PC-9 (cell line): ENCODE measurements around the gene ADAT1. TPM values are rescaled to one million over a fixed set of nuclear protein-coding genes. Genes with fewer than 3 reads are reported as not detected.
A peak's percentile ranks its signal among the peaks of the same experiment; 100 is the strongest.

ENCODE experiments used
- BruUV-seq: library from RNA; stranded (reverse); fragments of 400-500 nt; replicated peaks from 2 replicates; lab custom pipeline; 2021; lab: Mats Ljungman, UMichigan
- CTCF ChIA-PET: fragments of 300-600 bp; sonication (Branson Sonifier 250); formaldehyde crosslinking; loops from one replicate; lab custom pipeline; 2022; ENCODE audit warnings: antibody characterized with exemption; lab: Charles Lee
- POLR2A ChIA-PET: fragments of 300-600 bp; sonication (Branson Sonifier 250); formaldehyde crosslinking; loops from one replicate; lab custom pipeline; 2022; ENCODE audit warnings: antibody characterized with exemption; ENCODE audit not compliant: unreplicated experiment; lab: Charles Lee
- DNase-seq, 2 experiments: peaks; one replicate each; pipeline versions ENCODE4 v3.0.0 to v3.0.0-alpha.2; 2015 to 2022; ENCODE audit warnings: mixed read lengths in 1 of 2
- H2AFZ ChIP-seq: fragments of 200-600 bp; sonication (generic); 2 replicates; pipeline ENCODE4 v1.8.1; 2017; ENCODE audit warnings: antibody characterized with exemption
- H3F3A ChIP-seq: fragments of 200-600 bp; sonication (generic); 2 replicates; pipeline ENCODE4 v1.8.1; 2017; ENCODE audit warnings: antibody characterized with exemption, mild to moderate bottlenecking, low read depth; ENCODE audit not compliant: insufficient read depth
- H3K27ac ChIP-seq: fragments of 200-600 bp; sonication (generic); 2 replicates; pipeline ENCODE4 v1.6.1; 2016; ENCODE audit warnings: mixed run types
- H3K27me3 ChIP-seq: fragments of 200-600 bp; sonication (generic); 2 replicates; pipeline ENCODE4 v1.6.1; 2016; ENCODE audit warnings: low read depth, mixed run types; ENCODE audit not compliant: insufficient read depth
- H3K36me3 ChIP-seq: fragments of 200-600 bp; sonication (generic); 2 replicates; pipeline ENCODE4 v1.6.1; 2016; ENCODE audit warnings: low read depth, mixed run types
- H3K4me1 ChIP-seq: fragments of 200-600 bp; sonication (generic); replicated peaks from 2 replicates; pipeline ENCODE4 v1.6.1; 2016; ENCODE audit warnings: mixed run types; ENCODE audit not compliant: insufficient read depth
- H3K4me2 ChIP-seq: fragments of 200-600 bp; sonication (generic); 2 replicates; pipeline ENCODE4 v1.6.1; 2017; ENCODE audit warnings: mixed run types
- H3K4me3 ChIP-seq: fragments of 200-600 bp; sonication (generic); 2 replicates; pipeline ENCODE4 v1.6.1; 2016; ENCODE audit warnings: mixed run types
- H3K79me2 ChIP-seq: fragments of 200-600 bp; sonication (generic); 2 replicates; pipeline ENCODE4 v1.6.1; 2017; ENCODE audit warnings: low read depth, mixed run types
- H3K9me2 ChIP-seq: fragments of 200-600 bp; sonication (generic); 2 replicates; pipeline ENCODE4 v1.8.1; 2017; ENCODE audit warnings: mild to moderate bottlenecking; ENCODE audit not compliant: insufficient read depth
- H3K9me3 ChIP-seq: fragments of 200-600 bp; sonication (generic); 2 replicates; pipeline ENCODE4 v1.8.1; 2016; ENCODE audit warnings: low read depth; ENCODE audit not compliant: insufficient read depth
- H4K20me1 ChIP-seq: fragments of 200-600 bp; sonication (generic); 2 replicates; pipeline ENCODE4 v1.8.1; 2017; ENCODE audit not compliant: insufficient read depth
- EZH2 ChIP-seq: fragments of 200-600 bp; sonication (generic); IDR thresholded peaks from 2 replicates; pipeline ENCODE4 v1.8.0; 2017; ENCODE audit warnings: antibody characterized with exemption, low read depth
- intact Hi-C: fragments of 100-400 bp; cut with micrococcal nuclease; formaldehyde crosslinking; loops from one replicate; pipeline ENCODE4 v1.10.0; 2022; ENCODE audit not compliant: unreplicated experiment
- total RNA-seq: library from RNA; stranded (reverse); gene quantifications from 2 replicates; pipeline ENCODE4 v1.2.3, GENCODE V29; 2021
- TF ChIP-seq, protein P1 (sequence below): fragments of 200-600 bp; sonication (generic); conservative IDR thresholded peaks from 2 replicates; pipeline ENCODE4 v1.6.1; 2017; ENCODE audit warnings: mixed run types, antibody characterized with exemption, mild to moderate bottlenecking, moderate library complexity

Gene ADAT1
- total RNA-seq, 1 experiment from 2014 or later: 66.4 TPM

DNA sequence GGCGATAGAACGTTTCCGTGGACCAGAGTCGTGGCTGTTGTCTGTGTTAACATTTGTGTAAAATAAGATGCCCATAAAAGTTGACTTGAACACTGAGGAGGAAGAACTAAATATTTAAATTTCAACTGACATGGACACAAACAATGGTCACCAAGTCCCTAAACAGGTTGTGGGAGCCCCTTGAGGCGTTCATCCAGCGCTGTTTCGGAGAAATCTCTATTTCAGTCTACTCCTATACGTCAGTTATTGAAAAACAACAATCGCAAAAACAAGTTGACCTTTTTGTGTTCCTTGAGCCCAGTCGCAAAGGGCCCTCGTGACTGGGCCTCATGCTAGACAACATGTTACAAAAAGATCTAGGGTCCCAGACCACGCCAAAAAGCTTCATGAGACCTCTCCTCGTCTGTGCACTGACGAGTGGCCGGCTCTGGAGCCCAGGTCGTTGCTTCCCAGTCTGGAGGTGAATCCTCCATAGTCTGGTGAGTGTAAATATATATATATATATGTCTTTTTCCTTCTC, 66.6 kb downstream of the ADAT1 start:
- H3F3A ChIP-seq: peaks cover 5% of the 10 kb centered on the region
- H3K27ac ChIP-seq: no peak overlapping the region
- H4K20me1 ChIP-seq: no peaks in the 10 kb centered on the region; the same call in 1 of the 2 replicates
- H2AFZ ChIP-seq: peak overlapping the region; percentile 100
- peak overlapping the region; percentile 100 for H3K4me3 ChIP-seq
- peak overlapping the region; percentile 98 for H3K4me2 ChIP-seq
- H3K9me3 ChIP-seq: no peaks in the 10 kb centered on the region
- H3K36me3 ChIP-seq: no peaks in the 10 kb centered on the region
- H3K4me1 ChIP-seq: peaks cover 32% of the 10 kb centered on the region
- BruUV-seq: no TSS peak
- TF ChIP-seq EZH2: no peak
- TF ChIP-seq, protein P1, sequence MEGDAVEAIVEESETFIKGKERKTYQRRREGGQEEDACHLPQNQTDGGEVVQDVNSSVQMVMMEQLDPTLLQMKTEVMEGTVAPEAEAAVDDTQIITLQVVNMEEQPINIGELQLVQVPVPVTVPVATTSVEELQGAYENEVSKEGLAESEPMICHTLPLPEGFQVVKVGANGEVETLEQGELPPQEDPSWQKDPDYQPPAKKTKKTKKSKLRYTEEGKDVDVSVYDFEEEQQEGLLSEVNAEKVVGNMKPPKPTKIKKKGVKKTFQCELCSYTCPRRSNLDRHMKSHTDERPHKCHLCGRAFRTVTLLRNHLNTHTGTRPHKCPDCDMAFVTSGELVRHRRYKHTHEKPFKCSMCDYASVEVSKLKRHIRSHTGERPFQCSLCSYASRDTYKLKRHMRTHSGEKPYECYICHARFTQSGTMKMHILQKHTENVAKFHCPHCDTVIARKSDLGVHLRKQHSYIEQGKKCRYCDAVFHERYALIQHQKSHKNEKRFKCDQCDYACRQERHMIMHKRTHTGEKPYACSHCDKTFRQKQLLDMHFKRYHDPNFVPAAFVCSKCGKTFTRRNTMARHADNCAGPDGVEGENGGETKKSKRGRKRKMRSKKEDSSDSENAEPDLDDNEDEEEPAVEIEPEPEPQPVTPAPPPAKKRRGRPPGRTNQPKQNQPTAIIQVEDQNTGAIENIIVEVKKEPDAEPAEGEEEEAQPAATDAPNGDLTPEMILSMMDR: no peak
- H3K27me3 ChIP-seq: no peaks in the 10 kb centered on the region
- DNase-seq: no peak
- POLR2A ChIA-PET: interaction anchor here (0.7 to 0.8 kb wide), 2 partner anchors 73 to 123 kb away, joined by 3 to 8 read pairs; partner anchors contain the start of gene CFDP1
- peaks cover 9% of the 10 kb centered on the region; the same call in 1 of the 2 replicates for H3K79me2 ChIP-seq
- H3K9me2 ChIP-seq: no peaks in the 10 kb centered on the region
- intact Hi-C loops: loop anchor here (1.0 kb wide), 2 partner anchors 9 to 39 kb away; no protein-coding TSS in a partner anchor
- CTCF ChIA-PET: no interaction called here

DNA sequence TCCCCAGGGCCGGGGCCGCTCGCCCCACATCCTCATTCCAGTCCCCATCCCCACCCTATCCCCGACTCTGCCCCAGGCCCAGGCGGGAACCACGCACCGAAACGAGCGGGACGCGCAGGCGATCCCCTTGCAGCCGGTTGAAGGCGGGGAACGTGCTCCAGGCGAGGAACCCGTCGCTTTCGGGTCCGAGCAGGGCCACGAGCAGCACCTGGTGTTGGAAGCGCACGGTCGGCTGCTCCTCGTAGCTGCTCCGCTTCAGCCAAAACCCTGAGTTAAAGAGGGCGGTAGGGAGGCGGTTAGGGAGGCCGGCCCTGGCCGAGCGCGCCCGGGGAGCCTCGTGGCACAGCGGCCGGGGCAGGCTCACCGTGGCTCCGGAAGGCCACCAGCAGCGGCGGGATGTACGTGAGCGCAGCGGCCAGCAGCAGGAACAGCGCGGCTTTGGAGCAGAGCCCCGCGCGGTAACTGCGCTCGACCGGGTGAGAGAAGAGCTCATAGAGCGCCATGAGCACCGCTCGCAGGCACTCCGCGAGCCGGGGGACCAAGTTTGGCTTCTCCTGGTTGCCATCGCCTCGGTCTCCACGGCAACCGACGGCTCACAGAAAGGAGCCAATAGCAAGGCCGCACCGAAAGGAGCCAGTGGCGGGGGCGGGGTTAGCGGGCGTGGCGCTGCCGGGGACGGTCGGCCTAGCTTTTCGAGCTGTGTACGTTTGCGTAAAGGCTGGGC, 67.2 kb downstream of the ADAT1 start, which contains the start of gene TMEM231:
Gene TMEM231 (minus strand): TSS at position 546 of the 724 bp plus-strand sequence. CDS start 43 bp downstream, at position 503.
- no peaks in the 10 kb centered on the region for H3K9me2 ChIP-seq
- peaks cover 9% of the 10 kb centered on the region; the same call in 1 of the 2 replicates for H3K79me2 ChIP-seq
- peak within 1 kb of the TSS; percentile 58 for H3K27ac ChIP-seq
- no peak for TF ChIP-seq EZH2
- TF ChIP-seq, protein P1: no peak
- POLR2A ChIA-PET: interaction anchor here (0.6 to 0.8 kb wide), 3 partner anchors 73 to 129 kb away, joined by 3 to 8 read pairs (median 5); partner anchors contain the start of gene CFDP1
- peak; percentile 88 to 91 for DNase-seq
- peaks cover 5% of the 10 kb centered on the region for H3F3A ChIP-seq
- peak within 1 kb of the TSS; percentile 100 for H3K4me3 ChIP-seq
- no peaks in the 10 kb centered on the region; the same call in 1 of the 2 replicates for H4K20me1 ChIP-seq
- H3K36me3 ChIP-seq: no peaks in the 10 kb centered on the region
- peak within 1 kb of the TSS; percentile 98 for H3K4me2 ChIP-seq
- BruUV-seq: no TSS peak
- CTCF ChIA-PET: no interaction called here
- intact Hi-C loops: loop anchor here (1.0 kb wide), 2 partner anchors 9 to 39 kb away; no protein-coding TSS in a partner anchor
- H3K4me1 ChIP-seq: peaks cover 32% of the 10 kb centered on the region
- no peaks in the 10 kb centered on the region for H3K9me3 ChIP-seq
- H2AFZ ChIP-seq: peak within 1 kb of the TSS; percentile 100
- no peaks in the 10 kb centered on the region for H3K27me3 ChIP-seq

DNA sequence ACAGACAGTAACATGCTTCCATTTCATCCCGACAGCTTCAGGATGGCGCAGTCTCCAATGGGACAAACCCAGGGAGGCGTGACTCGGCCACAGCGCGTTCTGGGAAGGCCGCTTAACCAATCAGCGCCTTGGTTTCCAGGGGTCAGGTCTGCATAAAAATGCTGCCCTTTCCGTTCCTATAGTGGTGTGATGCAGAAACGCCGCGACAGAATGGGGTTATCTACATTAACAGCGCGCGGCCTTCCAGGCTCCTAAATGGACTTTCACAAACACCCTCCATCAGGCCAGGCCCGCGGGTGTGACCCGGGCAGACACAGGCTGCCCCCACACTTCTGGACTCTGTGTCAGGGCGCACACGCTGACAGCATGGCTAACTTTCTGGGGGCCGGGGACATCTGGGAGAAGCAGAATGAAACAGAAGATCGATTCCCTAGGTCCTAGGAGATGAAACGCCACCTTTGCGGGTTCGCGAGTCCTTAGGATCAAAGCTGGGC, 67.8 kb downstream of the ADAT1 start:
- DNase-seq: peak; percentile 82 to 83
- Histone ChIP-seq H3K4me2 (peak overlapping the region; percentile 98), H3K27ac (peak overlapping the region; percentile 58), H4K20me1 (no peaks in the 10 kb centered on the region; the same call in 1 of the 2 replicates), H2AFZ (peak overlapping the region; percentile 100), H3K27me3 (no peaks in the 10 kb centered on the region), H3K9me2 (no peaks in the 10 kb centered on the region), H3F3A (peaks cover 5% of the 10 kb centered on the region), H3K4me1 (peaks cover 30% of the 10 kb centered on the region), H3K4me3 (peak overlapping the region; percentile 100), H3K79me2 (peaks cover 9% of the 10 kb centered on the region; the same call in 1 of the 2 replicates), H3K9me3 (no peaks in the 10 kb centered on the region), H3K36me3 (no peaks in the 10 kb centered on the region)
- TSS peak; percentile 75 for BruUV-seq
- intact Hi-C loops: no loop called here
- no peak for TF ChIP-seq EZH2
- TF ChIP-seq, protein P1: no peak
- ChIA-PET POLR2A (interaction anchor here (0.6 to 0.8 kb wide), 2 partner anchors 72 to 128 kb away, joined by 3 to 5 read pairs; no protein-coding TSS in a partner anchor), CTCF (no interaction called here)
